WTC11 (cell line): Measurements from ENCODE around the gene MYO1F. TPM values are rescaled to one million over a fixed set of nuclear protein-coding genes. Genes with fewer than 3 reads are reported as not detected.

Source experiments
- ATAC-seq: fragments of 200-7000 bp; cut with Tn5 transposase; 2 replicates; pipeline ENCODE4 v1.10.0; 2021; ENCODE audit warnings: mild to moderate bottlenecking, moderate library complexity
- CTCF ChIA-PET: fragments of 300-600 bp; sonication (Branson Sonifier 250); formaldehyde crosslinking; loops from one replicate; lab custom pipeline; 2021; ENCODE audit warnings: antibody characterized with exemption; lab: Charles Lee
- POLR2A ChIA-PET: fragments of 350-600 bp; sonication (Branson Sonifier 250); formaldehyde crosslinking; loops from one replicate; lab custom pipeline; 2021; ENCODE audit warnings: antibody characterized with exemption; lab: Charles Lee
- DNase-seq: peaks from one replicate; pipeline ENCODE4 v3.0.0; 2021; ENCODE audit warnings: low spot score
- H3K27ac Mint-ChIP-seq: 2 replicates; pipeline ENCODE4 v1.8.0; 2021; ENCODE audit warnings: mixed read lengths
- H3K27me3 Mint-ChIP-seq: 2 replicates; pipeline ENCODE4 v1.8.0; 2021; ENCODE audit warnings: low read depth, mild to moderate bottlenecking, moderate library complexity, mixed read lengths
- H3K36me3 Mint-ChIP-seq: 2 replicates; pipeline ENCODE4 v1.8.0; 2021; ENCODE audit warnings: mixed read lengths
- H3K4me1 Mint-ChIP-seq: 2 replicates; pipeline ENCODE4 v1.8.0; 2022; ENCODE audit warnings: mixed read lengths
- H3K4me3 Mint-ChIP-seq: 2 replicates; pipeline ENCODE4 v1.8.0; 2021; ENCODE audit warnings: mild to moderate bottlenecking, moderate library complexity, mixed read lengths
- H3K9me3 Mint-ChIP-seq: 2 replicates; pipeline ENCODE4 v1.8.0; 2021; ENCODE audit warnings: mixed read lengths
- CREB1 ChIP-seq: sonication (generic); formaldehyde crosslinking; IDR thresholded peaks from 2 replicates; pipeline ENCODE4 v1.8.0; 2023; ENCODE audit warnings: mild to moderate bottlenecking, missing genetic modification reagents
- ESRRA ChIP-seq: sonication (generic); formaldehyde crosslinking; IDR thresholded peaks from 2 replicates; pipeline ENCODE4 v1.8.1; 2022; ENCODE audit warnings: mild to moderate bottlenecking, missing genetic modification reagents, borderline replicate concordance
- FOXJ3 ChIP-seq: sonication (generic); formaldehyde crosslinking; IDR thresholded peaks from 2 replicates; pipeline ENCODE4 v1.9.0; 2021; ENCODE audit warnings: missing genetic modification reagents, mild to moderate bottlenecking, borderline replicate concordance
- FOXK1 ChIP-seq: sonication (generic); formaldehyde crosslinking; IDR thresholded peaks from 2 replicates; pipeline ENCODE4 v1.8.0; 2022; ENCODE audit warnings: mild to moderate bottlenecking, moderate library complexity, missing genetic modification reagents
- GTF2I ChIP-seq: fragments of 250-450 bp; sonication (Bioruptor Pico); conservative IDR thresholded peaks from 2 replicates; pipeline ENCODE4 v1.4.0; 2021; ENCODE audit warnings: mild to moderate bottlenecking
- JUN ChIP-seq: sonication (generic); formaldehyde crosslinking; IDR thresholded peaks from 2 replicates; pipeline ENCODE4 v1.8.0; 2023; ENCODE audit warnings: mild to moderate bottlenecking, missing genetic modification reagents
- KAT7 ChIP-seq: sonication (generic); formaldehyde crosslinking; IDR thresholded peaks from 2 replicates; pipeline ENCODE4 v1.8.1; 2023; ENCODE audit warnings: missing genetic modification reagents, mild to moderate bottlenecking, borderline replicate concordance
- MAX ChIP-seq: sonication (generic); formaldehyde crosslinking; IDR thresholded peaks from 2 replicates; pipeline ENCODE4 v1.8.0; 2022; ENCODE audit warnings: mild to moderate bottlenecking, missing genetic modification reagents
- NFYB ChIP-seq: sonication (generic); formaldehyde crosslinking; conservative IDR thresholded peaks from 2 replicates; pipeline ENCODE4 v1.8.0; 2022; ENCODE audit warnings: low read depth, missing genetic modification reagents
- SOX15 ChIP-seq: fragments of 250-450 bp; sonication (Bioruptor Pico); IDR thresholded peaks from 2 replicates; pipeline ENCODE4 v1.9.0; 2021; ENCODE audit warnings: mild to moderate bottlenecking
- ZBTB21 ChIP-seq: sonication (generic); formaldehyde crosslinking; IDR thresholded peaks from 2 replicates; pipeline ENCODE4 v1.8.1; 2023; ENCODE audit warnings: mild to moderate bottlenecking, missing genetic modification reagents, borderline replicate concordance
- ZNF121 ChIP-seq: sonication (generic); formaldehyde crosslinking; IDR thresholded peaks from 2 replicates; pipeline ENCODE4 v1.8.0; 2023; ENCODE audit warnings: missing genetic modification reagents
- ZNF232 ChIP-seq: sonication (generic); formaldehyde crosslinking; IDR thresholded peaks from 2 replicates; pipeline ENCODE4 v1.8.0; 2022; ENCODE audit warnings: mild to moderate bottlenecking, missing genetic modification reagents
- total RNA-seq: library from RNA; stranded (reverse); gene quantifications from 3 replicates; pipeline ENCODE4 v1.2.3, GENCODE V29; 2021
- TF ChIP-seq, protein P1 (sequence below): fragments of 250-450 bp; sonication (Bioruptor Pico); IDR thresholded peaks from 2 replicates; pipeline ENCODE4 v1.9.0; 2021; ENCODE audit warnings: mild to moderate bottlenecking
- TF ChIP-seq, protein P2 (sequence below): sonication (generic); formaldehyde crosslinking; IDR thresholded peaks from 2 replicates; pipeline ENCODE4 v1.8.1; 2023; ENCODE audit warnings: mild to moderate bottlenecking, missing genetic modification reagents, borderline replicate concordance
- TF ChIP-seq, protein P3 (sequence below): sonication (generic); formaldehyde crosslinking; IDR thresholded peaks from 2 replicates; pipeline ENCODE4 v1.8.0; 2023; ENCODE audit warnings: mild to moderate bottlenecking, missing genetic modification reagents
- TF ChIP-seq, protein P4 (sequence below): fragments of 250-450 bp; sonication (Bioruptor Pico); IDR thresholded peaks from 2 replicates; pipeline ENCODE4 v1.9.0; 2021; ENCODE audit warnings: mild to moderate bottlenecking

MYO1F gene
- total RNA-seq, 1 experiment from 2014 or later = 2.8 TPM

GRCh38 chr19:8612807-8613171 lies 35.5 kb upstream of the MYO1F start:
- H3K27me3 Mint-ChIP-seq = no peaks in the 10 kb centered on the region
- ATAC-seq (no peak), DNase-seq (no peak)
- peaks cover 34% of the 10 kb centered on the region for H3K4me1 Mint-ChIP-seq
- H3K27ac Mint-ChIP-seq = no peak overlapping the region
- no peaks in the 10 kb centered on the region for H3K9me3 Mint-ChIP-seq
- no peak overlapping the region for H3K4me3 Mint-ChIP-seq
- CTCF ChIA-PET = interaction anchor here (0.7 to 3.6 kb wide), 8 partner anchors 26 to 134 kb away, joined by 4 to 18 read pairs (median 6); no protein-coding TSS in a partner anchor
- TF ChIP-seq, protein P1, sequence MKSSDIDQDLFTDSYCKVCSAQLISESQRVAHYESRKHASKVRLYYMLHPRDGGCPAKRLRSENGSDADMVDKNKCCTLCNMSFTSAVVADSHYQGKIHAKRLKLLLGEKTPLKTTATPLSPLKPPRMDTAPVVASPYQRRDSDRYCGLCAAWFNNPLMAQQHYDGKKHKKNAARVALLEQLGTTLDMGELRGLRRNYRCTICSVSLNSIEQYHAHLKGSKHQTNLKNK (CRISPR knock-in tag) = no peak
- no peak for TF ChIP-seq MAX
- TF ChIP-seq KAT7 (CRISPR knock-in tag) = no peak
- TF ChIP-seq ZBTB21 (CRISPR knock-in tag) = no peak
- no peak for TF ChIP-seq JUN (CRISPR knock-in tag)
- POLR2A ChIA-PET = no interaction called here
- H3K36me3 Mint-ChIP-seq = no peaks in the 10 kb centered on the region

- no peaks in the 10 kb centered on the region for H3K9me3 Mint-ChIP-seq
- TF ChIP-seq ZNF121 (CRISPR knock-in tag) = peak; percentile 54; the same call in 1 of the 2 replicates
- no peak for TF ChIP-seq ESRRA
- TF ChIP-seq, all 79 proteins: peak for 1
- peak; percentile 7 for ATAC-seq
- ChIA-PET CTCF (interaction anchor here (0.6 to 2.9 kb wide), 9 partner anchors 13 to 345 kb away, joined by 4 to 18 read pairs (median 6); no protein-coding TSS in a partner anchor), POLR2A (interaction anchor here (1.0 kb wide), 1 partner anchor 18 kb away, joined by 3 read pairs; no protein-coding TSS in a partner anchor)
- Mint-ChIP-seq H3K4me1 (peaks cover 41% of the 10 kb centered on the region), H3K27ac (peak overlapping the region; percentile 68; the same call in 1 of the 2 replicates), H3K4me3 (peak overlapping the region; percentile 53), H3K27me3 (no peaks in the 10 kb centered on the region), H3K36me3 (no peaks in the 10 kb centered on the region)
- peak; percentile 47 for DNase-seq
These were observed 34.9 kb upstream of the MYO1F start for GRCh38 chr19:8611877-8612806.

- H3K4me1 Mint-ChIP-seq = peaks cover 46% of the 10 kb centered on the region
- ChIA-PET POLR2A (interaction anchor here (0.6 to 1.0 kb wide), 2 partner anchors 18 to 423 kb away, joined by 3 read pairs; no protein-coding TSS in a partner anchor), CTCF (interaction anchor here (0.6 to 2.9 kb wide), 7 partner anchors 14 to 344 kb away, joined by 4 to 18 read pairs (median 5); no protein-coding TSS in a partner anchor)
- peak overlapping the region; percentile 53 for H3K4me3 Mint-ChIP-seq
- no peaks in the 10 kb centered on the region for H3K27me3 Mint-ChIP-seq
- no peaks in the 10 kb centered on the region for H3K9me3 Mint-ChIP-seq
- ATAC-seq = no peak
- H3K36me3 Mint-ChIP-seq = no peaks in the 10 kb centered on the region
- TF ChIP-seq, protein P2, sequence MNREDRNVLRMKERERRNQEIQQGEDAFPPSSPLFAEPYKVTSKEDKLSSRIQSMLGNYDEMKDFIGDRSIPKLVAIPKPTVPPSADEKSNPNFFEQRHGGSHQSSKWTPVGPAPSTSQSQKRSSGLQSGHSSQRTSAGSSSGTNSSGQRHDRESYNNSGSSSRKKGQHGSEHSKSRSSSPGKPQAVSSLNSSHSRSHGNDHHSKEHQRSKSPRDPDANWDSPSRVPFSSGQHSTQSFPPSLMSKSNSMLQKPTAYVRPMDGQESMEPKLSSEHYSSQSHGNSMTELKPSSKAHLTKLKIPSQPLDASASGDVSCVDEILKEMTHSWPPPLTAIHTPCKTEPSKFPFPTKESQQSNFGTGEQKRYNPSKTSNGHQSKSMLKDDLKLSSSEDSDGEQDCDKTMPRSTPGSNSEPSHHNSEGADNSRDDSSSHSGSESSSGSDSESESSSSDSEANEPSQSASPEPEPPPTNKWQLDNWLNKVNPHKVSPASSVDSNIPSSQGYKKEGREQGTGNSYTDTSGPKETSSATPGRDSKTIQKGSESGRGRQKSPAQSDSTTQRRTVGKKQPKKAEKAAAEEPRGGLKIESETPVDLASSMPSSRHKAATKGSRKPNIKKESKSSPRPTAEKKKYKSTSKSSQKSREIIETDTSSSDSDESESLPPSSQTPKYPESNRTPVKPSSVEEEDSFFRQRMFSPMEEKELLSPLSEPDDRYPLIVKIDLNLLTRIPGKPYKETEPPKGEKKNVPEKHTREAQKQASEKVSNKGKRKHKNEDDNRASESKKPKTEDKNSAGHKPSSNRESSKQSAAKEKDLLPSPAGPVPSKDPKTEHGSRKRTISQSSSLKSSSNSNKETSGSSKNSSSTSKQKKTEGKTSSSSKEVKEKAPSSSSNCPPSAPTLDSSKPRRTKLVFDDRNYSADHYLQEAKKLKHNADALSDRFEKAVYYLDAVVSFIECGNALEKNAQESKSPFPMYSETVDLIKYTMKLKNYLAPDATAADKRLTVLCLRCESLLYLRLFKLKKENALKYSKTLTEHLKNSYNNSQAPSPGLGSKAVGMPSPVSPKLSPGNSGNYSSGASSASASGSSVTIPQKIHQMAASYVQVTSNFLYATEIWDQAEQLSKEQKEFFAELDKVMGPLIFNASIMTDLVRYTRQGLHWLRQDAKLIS = no peak
- TF ChIP-seq GTF2I (CRISPR knock-in tag) = peak; percentile 94
- no peak overlapping the region for H3K27ac Mint-ChIP-seq
- no peak for DNase-seq
These were observed 34.2 kb upstream of the MYO1F start for GRCh38 chr19:8611391-8611876.

- Mint-ChIP-seq H3K27ac (no peak overlapping the region), H3K9me3 (no peaks in the 10 kb centered on the region), H3K27me3 (no peaks in the 10 kb centered on the region), H3K4me1 (peaks cover 46% of the 10 kb centered on the region), H3K36me3 (no peaks in the 10 kb centered on the region), H3K4me3 (no peak overlapping the region)
- ChIA-PET POLR2A (interaction anchor here (0.6 kb wide), 1 partner anchor 423 kb away, joined by 3 read pairs; no protein-coding TSS in a partner anchor), CTCF (interaction anchor here (1.3 to 2.9 kb wide), 5 partner anchors 25 to 43 kb away, joined by 4 to 18 read pairs (median 6); no protein-coding TSS in a partner anchor)
- DNase-seq (no peak), ATAC-seq (no peak)
- TF ChIP-seq, protein P3, sequence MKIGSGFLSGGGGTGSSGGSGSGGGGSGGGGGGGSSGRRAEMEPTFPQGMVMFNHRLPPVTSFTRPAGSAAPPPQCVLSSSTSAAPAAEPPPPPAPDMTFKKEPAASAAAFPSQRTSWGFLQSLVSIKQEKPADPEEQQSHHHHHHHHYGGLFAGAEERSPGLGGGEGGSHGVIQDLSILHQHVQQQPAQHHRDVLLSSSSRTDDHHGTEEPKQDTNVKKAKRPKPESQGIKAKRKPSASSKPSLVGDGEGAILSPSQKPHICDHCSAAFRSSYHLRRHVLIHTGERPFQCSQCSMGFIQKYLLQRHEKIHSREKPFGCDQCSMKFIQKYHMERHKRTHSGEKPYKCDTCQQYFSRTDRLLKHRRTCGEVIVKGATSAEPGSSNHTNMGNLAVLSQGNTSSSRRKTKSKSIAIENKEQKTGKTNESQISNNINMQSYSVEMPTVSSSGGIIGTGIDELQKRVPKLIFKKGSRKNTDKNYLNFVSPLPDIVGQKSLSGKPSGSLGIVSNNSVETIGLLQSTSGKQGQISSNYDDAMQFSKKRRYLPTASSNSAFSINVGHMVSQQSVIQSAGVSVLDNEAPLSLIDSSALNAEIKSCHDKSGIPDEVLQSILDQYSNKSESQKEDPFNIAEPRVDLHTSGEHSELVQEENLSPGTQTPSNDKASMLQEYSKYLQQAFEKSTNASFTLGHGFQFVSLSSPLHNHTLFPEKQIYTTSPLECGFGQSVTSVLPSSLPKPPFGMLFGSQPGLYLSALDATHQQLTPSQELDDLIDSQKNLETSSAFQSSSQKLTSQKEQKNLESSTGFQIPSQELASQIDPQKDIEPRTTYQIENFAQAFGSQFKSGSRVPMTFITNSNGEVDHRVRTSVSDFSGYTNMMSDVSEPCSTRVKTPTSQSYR (CRISPR knock-in tag) = no peak
- TF ChIP-seq ZNF232 (CRISPR knock-in tag) = no peak
- no peak for TF ChIP-seq SOX15 (CRISPR knock-in tag)
- no peak for TF ChIP-seq FOXK1 (CRISPR knock-in tag)
- no peak for TF ChIP-seq NFYB
- TF ChIP-seq, protein P4, sequence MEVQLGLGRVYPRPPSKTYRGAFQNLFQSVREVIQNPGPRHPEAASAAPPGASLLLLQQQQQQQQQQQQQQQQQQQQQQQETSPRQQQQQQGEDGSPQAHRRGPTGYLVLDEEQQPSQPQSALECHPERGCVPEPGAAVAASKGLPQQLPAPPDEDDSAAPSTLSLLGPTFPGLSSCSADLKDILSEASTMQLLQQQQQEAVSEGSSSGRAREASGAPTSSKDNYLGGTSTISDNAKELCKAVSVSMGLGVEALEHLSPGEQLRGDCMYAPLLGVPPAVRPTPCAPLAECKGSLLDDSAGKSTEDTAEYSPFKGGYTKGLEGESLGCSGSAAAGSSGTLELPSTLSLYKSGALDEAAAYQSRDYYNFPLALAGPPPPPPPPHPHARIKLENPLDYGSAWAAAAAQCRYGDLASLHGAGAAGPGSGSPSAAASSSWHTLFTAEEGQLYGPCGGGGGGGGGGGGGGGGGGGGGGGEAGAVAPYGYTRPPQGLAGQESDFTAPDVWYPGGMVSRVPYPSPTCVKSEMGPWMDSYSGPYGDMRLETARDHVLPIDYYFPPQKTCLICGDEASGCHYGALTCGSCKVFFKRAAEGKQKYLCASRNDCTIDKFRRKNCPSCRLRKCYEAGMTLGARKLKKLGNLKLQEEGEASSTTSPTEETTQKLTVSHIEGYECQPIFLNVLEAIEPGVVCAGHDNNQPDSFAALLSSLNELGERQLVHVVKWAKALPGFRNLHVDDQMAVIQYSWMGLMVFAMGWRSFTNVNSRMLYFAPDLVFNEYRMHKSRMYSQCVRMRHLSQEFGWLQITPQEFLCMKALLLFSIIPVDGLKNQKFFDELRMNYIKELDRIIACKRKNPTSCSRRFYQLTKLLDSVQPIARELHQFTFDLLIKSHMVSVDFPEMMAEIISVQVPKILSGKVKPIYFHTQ = no peak
- no peak for TF ChIP-seq FOXJ3 (CRISPR knock-in tag)
- no peak for TF ChIP-seq CREB1 (CRISPR knock-in tag)
These were observed 33.7 kb upstream of the MYO1F start for GRCh38 chr19:8610936-8611300.
